H9 (cell line): Measurements from ENCODE around the gene BZW1. TPM values are rescaled to one million over a fixed set of nuclear protein-coding genes. Genes with fewer than 3 reads are reported as not detected.

Experiments used
- DNase-seq: peaks from one replicate; pipeline ENCODE4 v3.0.0-alpha.2; 2017
- H2AFZ ChIP-seq: one replicate; pipeline ENCODE4 v1.6.1; 2013; ENCODE audit warnings: mild to moderate bottlenecking, low read length, control low read depth, moderate library complexity
- H2AK5ac ChIP-seq: 2 replicates; pipeline ENCODE4 v1.6.1; 2013; ENCODE audit warnings: low read length, control low read depth, mixed read lengths; ENCODE audit not compliant: insufficient read length
- H2BK120ac ChIP-seq: one replicate; pipeline ENCODE4 v1.6.1; 2013; ENCODE audit warnings: low read depth, mild to moderate bottlenecking, low read length, control low read depth, inconsistent platforms; ENCODE audit not compliant: poor library complexity, severe bottlenecking
- H2BK12ac ChIP-seq: 2 replicates; pipeline ENCODE4 v1.6.1; 2013; ENCODE audit warnings: low read length, control low read depth, mixed read lengths, low read depth; ENCODE audit not compliant: insufficient read length
- H2BK15ac ChIP-seq: 2 replicates; pipeline ENCODE4 v1.6.1; 2013; ENCODE audit warnings: low read depth, low read length, control low read depth
- H2BK20ac ChIP-seq: one replicate; pipeline ENCODE4 v1.6.1; 2013; ENCODE audit warnings: low read depth, mild to moderate bottlenecking, low read length, control low read depth, inconsistent platforms; ENCODE audit not compliant: poor library complexity, severe bottlenecking
- H2BK5ac ChIP-seq: 2 replicates; pipeline ENCODE4 v1.6.1; 2013; ENCODE audit warnings: low read length, control low read depth, mixed read lengths; ENCODE audit not compliant: insufficient read length
- H3K14ac ChIP-seq: 2 replicates; pipeline ENCODE4 v1.6.1; 2013; ENCODE audit warnings: low read length, control low read depth; ENCODE audit not compliant: insufficient read depth
- H3K18ac ChIP-seq: 2 replicates; pipeline ENCODE4 v1.6.1; 2013; ENCODE audit warnings: low read depth, mild to moderate bottlenecking, mixed read lengths, low read length, control low read depth; ENCODE audit not compliant: insufficient read length
- H3K23ac ChIP-seq: 2 replicates; pipeline ENCODE4 v1.6.1; 2013; ENCODE audit warnings: low read length, control low read depth, mixed read lengths, low read depth; ENCODE audit not compliant: insufficient read length
- H3K23me2 ChIP-seq: 2 replicates; pipeline ENCODE4 v1.6.1; 2013; ENCODE audit warnings: low read depth, mild to moderate bottlenecking, mixed read lengths, low read length, control low read depth; ENCODE audit not compliant: insufficient read length, poor library complexity, severe bottlenecking
- H3K27ac ChIP-seq: 2 replicates; pipeline ENCODE4 v1.5.1; 2013; ENCODE audit warnings: low read length, control low read depth, mixed read lengths, low read depth; ENCODE audit not compliant: insufficient read length
- H3K27me3 ChIP-seq: 2 replicates; pipeline ENCODE4 v1.6.1; 2013; ENCODE audit warnings: low read length, control low read depth, inconsistent platforms; ENCODE audit not compliant: insufficient read depth
- H3K4ac ChIP-seq: 2 replicates; pipeline ENCODE4 v1.6.1; 2013; ENCODE audit warnings: low read depth, mild to moderate bottlenecking, control low read depth, inconsistent platforms, low read length, moderate library complexity
- H3K4me1 ChIP-seq: 2 replicates; pipeline ENCODE4 v1.6.1; 2013; ENCODE audit warnings: low read length, control low read depth, inconsistent platforms; ENCODE audit not compliant: insufficient read depth
- H3K4me2 ChIP-seq: 2 replicates; pipeline ENCODE4 v1.6.1; 2013; ENCODE audit warnings: low read length, control low read depth, mixed read lengths; ENCODE audit not compliant: insufficient read length, insufficient read depth
- H3K56ac ChIP-seq: 2 replicates; pipeline ENCODE4 v1.6.1; 2013; ENCODE audit warnings: low read depth, mild to moderate bottlenecking, mixed read lengths, low read length, control low read depth; ENCODE audit not compliant: insufficient read length
- H3K79me1 ChIP-seq: 2 replicates; pipeline ENCODE4 v1.6.1; 2013; ENCODE audit warnings: low read depth, mild to moderate bottlenecking, moderate library complexity, low read length, control low read depth, inconsistent platforms; ENCODE audit not compliant: insufficient read depth, poor library complexity, severe bottlenecking
- H3K79me2 ChIP-seq: 2 replicates; pipeline ENCODE4 v1.6.1; 2013; ENCODE audit warnings: low read length, control low read depth, inconsistent platforms; ENCODE audit not compliant: insufficient read depth
- H3K9ac ChIP-seq: 2 replicates; pipeline ENCODE4 v1.6.1; 2013; ENCODE audit warnings: low read length, control low read depth, mixed read lengths; ENCODE audit not compliant: insufficient read length; ENCODE audit errors: extremely low read depth
- H3K9me3 ChIP-seq: one replicate; pipeline ENCODE4 v1.6.1; 2013; ENCODE audit warnings: low read depth, low read length, inconsistent platforms; ENCODE audit not compliant: control insufficient read depth
- H3T11ph ChIP-seq: one replicate; pipeline ENCODE4 v1.6.1; 2013; ENCODE audit warnings: mild to moderate bottlenecking, low read length, control low read depth, inconsistent platforms
- H4K20me1 ChIP-seq: one replicate; pipeline ENCODE4 v1.6.1; 2013; ENCODE audit not compliant: control insufficient read depth, insufficient read length, insufficient read depth
- H4K5ac ChIP-seq: 2 replicates; pipeline ENCODE4 v1.6.1; 2013; ENCODE audit warnings: low read depth, mild to moderate bottlenecking, mixed read lengths, low read length, control low read depth; ENCODE audit not compliant: insufficient read length
- H4K8ac ChIP-seq: replicated peaks from 2 replicates; pipeline ENCODE4 v1.6.1; 2013; ENCODE audit warnings: low read length, control low read depth, mixed read lengths, low read depth; ENCODE audit not compliant: insufficient read length
- H4K91ac ChIP-seq: 2 replicates; pipeline ENCODE4 v1.6.1; 2013; ENCODE audit warnings: low read depth, mild to moderate bottlenecking, moderate library complexity, mixed read lengths, low read length, control low read depth; ENCODE audit not compliant: insufficient read length
- H3K27ac Mint-ChIP-seq, 3 experiments: 2 replicates in 2 of 3; 3 replicates in 1 of 3; pipeline ENCODE4 v1.8.0; 2020 to 2021; ENCODE audit warnings: mixed read lengths in 3 of 3, mild to moderate bottlenecking in 1 of 3, moderate library complexity in 1 of 3
- H3K27me3 Mint-ChIP-seq: 2 replicates; pipeline ENCODE4 v1.8.0; 2021; ENCODE audit warnings: low read depth, mild to moderate bottlenecking, moderate library complexity, mixed read lengths
- H3K36me3 Mint-ChIP-seq, 3 experiments: 2 replicates in 2 of 3; 3 replicates in 1 of 3; pipeline ENCODE4 v1.8.0; 2020 to 2021; ENCODE audit warnings: low read depth in 3 of 3, mixed read lengths in 3 of 3; ENCODE audit not compliant: insufficient read depth in 1 of 3
- H3K4me1 Mint-ChIP-seq, 2 experiments: 2 replicates each; pipeline ENCODE4 v1.8.0; 2020; ENCODE audit warnings: mixed read lengths in 2 of 2
- H3K4me3 Mint-ChIP-seq, 2 experiments: 2 replicates in 1 of 2; 3 replicates in 1 of 2; pipeline ENCODE4 v1.8.0; 2020 to 2021; ENCODE audit warnings: mild to moderate bottlenecking in 2 of 2, mixed read lengths in 2 of 2, moderate library complexity in 1 of 2
- H3K9me3 Mint-ChIP-seq, 2 experiments: 2 replicates in 1 of 2; 3 replicates in 1 of 2; pipeline ENCODE4 v1.8.0; 2020; ENCODE audit warnings: mild to moderate bottlenecking in 2 of 2, mixed read lengths in 2 of 2, moderate library complexity in 1 of 2
- WGBS: extraction: QIAGEN DNeasy Blood & Tissue Kit; methylation state at CpG from one replicate; pipeline ENCODE4 v1.1.7; 2013; ENCODE audit warnings: missing lambda C conversion rate, low lambda C conversion rate, mixed read lengths; ENCODE audit not compliant: insufficient read length; ENCODE audit errors: extremely low coverage; 5-methylcytosine and 5-hydroxymethylcytosine counted together
- total RNA-seq: library from RNA; stranded (reverse); gene quantifications from 2 replicates; pipeline ENCODE4 v1.2.1, GENCODE V29; 2021
- TF ChIP-seq, protein P1 (sequence below): fragments of 200-600 bp; sonication (generic); conservative IDR thresholded peaks from 3 replicates; pipeline ENCODE4 v1.8.0; 2021; ENCODE audit warnings: antibody characterized with exemption, mild to moderate bottlenecking

Gene BZW1
- total RNA-seq, 1 experiment from 2014 or later: 370 TPM

DNA sequence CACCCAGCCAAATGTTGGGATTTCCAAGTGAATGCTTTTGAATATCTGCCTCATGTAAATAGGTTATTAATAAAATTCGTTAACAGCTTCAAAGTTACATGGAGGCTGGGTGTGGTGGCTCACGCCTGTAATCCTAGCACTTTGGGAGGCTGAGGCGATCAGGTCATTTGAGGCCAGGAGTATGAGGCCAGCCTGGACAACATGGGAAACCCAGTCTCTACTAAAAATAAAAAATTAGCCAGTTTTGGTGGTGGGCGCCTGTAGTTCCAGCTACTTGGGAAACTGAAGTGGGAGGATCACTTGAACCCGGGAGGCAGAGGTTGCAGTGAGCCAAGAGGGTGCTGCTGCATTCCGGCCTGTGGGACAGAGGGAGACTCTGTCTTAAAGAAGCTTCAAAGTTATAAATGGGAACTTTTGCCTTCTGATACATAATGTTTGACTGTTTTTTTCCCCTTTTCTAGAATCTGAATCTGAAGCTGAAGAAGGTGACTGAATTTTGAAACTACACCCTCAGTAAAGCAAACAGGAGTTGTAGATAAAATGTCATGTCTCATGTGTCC, 10.1 kb downstream of the BZW1 start:
- Histone ChIP-seq H2AK5ac (no peak overlapping the region), H2BK5ac (no peak overlapping the region), H2BK20ac (no peak overlapping the region), H3K23me2 (no peaks in the 10 kb centered on the region), H4K5ac (no peak overlapping the region), H3K27me3 (no peaks in the 10 kb centered on the region), H2BK120ac (no peak overlapping the region), H3K27ac (no peak overlapping the region), H3K79me1 (no peaks in the 10 kb centered on the region), H3K9me3 (no peaks in the 10 kb centered on the region), H3T11ph (no peak overlapping the region), H4K8ac (no peak overlapping the region), H4K20me1 (no peaks in the 10 kb centered on the region), H2BK12ac (no peak overlapping the region), H3K14ac (no peak overlapping the region), H3K23ac (no peak overlapping the region), H3K79me2 (no peaks in the 10 kb centered on the region), H2AFZ (no peak overlapping the region), H2BK15ac (no peak overlapping the region), H3K4me2 (no peak overlapping the region), H3K4me1 (no peaks in the 10 kb centered on the region), H4K91ac (no peak overlapping the region), H3K18ac (no peak overlapping the region), H3K9ac (no peak overlapping the region), H3K56ac (no peak overlapping the region), H3K4ac (no peak overlapping the region)
- no peaks in the 10 kb centered on the region for H3K9me3 Mint-ChIP-seq
- H3K4me3 Mint-ChIP-seq: no peak overlapping the region
- TF ChIP-seq, protein P1, sequence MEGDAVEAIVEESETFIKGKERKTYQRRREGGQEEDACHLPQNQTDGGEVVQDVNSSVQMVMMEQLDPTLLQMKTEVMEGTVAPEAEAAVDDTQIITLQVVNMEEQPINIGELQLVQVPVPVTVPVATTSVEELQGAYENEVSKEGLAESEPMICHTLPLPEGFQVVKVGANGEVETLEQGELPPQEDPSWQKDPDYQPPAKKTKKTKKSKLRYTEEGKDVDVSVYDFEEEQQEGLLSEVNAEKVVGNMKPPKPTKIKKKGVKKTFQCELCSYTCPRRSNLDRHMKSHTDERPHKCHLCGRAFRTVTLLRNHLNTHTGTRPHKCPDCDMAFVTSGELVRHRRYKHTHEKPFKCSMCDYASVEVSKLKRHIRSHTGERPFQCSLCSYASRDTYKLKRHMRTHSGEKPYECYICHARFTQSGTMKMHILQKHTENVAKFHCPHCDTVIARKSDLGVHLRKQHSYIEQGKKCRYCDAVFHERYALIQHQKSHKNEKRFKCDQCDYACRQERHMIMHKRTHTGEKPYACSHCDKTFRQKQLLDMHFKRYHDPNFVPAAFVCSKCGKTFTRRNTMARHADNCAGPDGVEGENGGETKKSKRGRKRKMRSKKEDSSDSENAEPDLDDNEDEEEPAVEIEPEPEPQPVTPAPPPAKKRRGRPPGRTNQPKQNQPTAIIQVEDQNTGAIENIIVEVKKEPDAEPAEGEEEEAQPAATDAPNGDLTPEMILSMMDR: no peak
- no peak overlapping the region for H3K27ac Mint-ChIP-seq
- H3K27me3 Mint-ChIP-seq: no peaks in the 10 kb centered on the region
- H3K36me3 Mint-ChIP-seq: peaks cover 38 to 58% (median 54%) of the 10 kb centered on the region in 3 experiments; a peak in 6 of 7 replicates
- WGBS: no CpG with 5 or more reads among the region's 6 CpGs
- no peaks in the 10 kb centered on the region for H3K4me1 Mint-ChIP-seq
- no peak for DNase-seq
